Activated CD4-positive, alpha-beta T cell treated with anti-CD3 and anti-CD28 coated beads, Interleukin-2, Interleukin-6, amounts not matched to agents 100 ng/mL and 50 ng/mL, durations not matched to agents 16 hours and 8 hours (primary cell): Measurements from ENCODE around the gene TPR.

Source experiments
- DNase-seq: peaks from one replicate; pipeline ENCODE4 v3.0.0-alpha.2; 2020

Gene TPR

GRCh38 chr1:186326009-186326408 lies 49.0 kb downstream of the TPR start:
- no peak for DNase-seq

GRCh38 chr1:186325239-186325638 lies 49.8 kb downstream of the TPR start:
- DNase-seq: no peak

- DNase-seq: no peak
Observed at GRCh38 chr1:186323865-186324264, 51.2 kb downstream of the TPR start.

GRCh38 chr1:186315570-186315969 lies 59.5 kb downstream of the TPR start:
- no peak for DNase-seq

- DNase-seq: no peak
Observed at GRCh38 chr1:186311375-186312051, 63.5 kb downstream of the TPR start.

- DNase-seq: no peak
Observed at GRCh38 chr1:186310307-186310706, 64.7 kb downstream of the TPR start.

- peak; percentile 18 for DNase-seq
Observed at GRCh38 chr1:186308264-186309060, 66.6 kb downstream of the TPR start.

GRCh38 chr1:186307445-186307844 lies 67.6 kb downstream of the TPR start:
- no peak for DNase-seq

GRCh38 chr1:186306533-186306932 lies 68.5 kb downstream of the TPR start:
- no peak for DNase-seq

- peak; percentile 53 for DNase-seq
Observed at GRCh38 chr1:186304982-186305949, 69.8 kb downstream of the TPR start.

- DNase-seq: no peak
Observed at GRCh38 chr1:186303911-186304310, 71.1 kb downstream of the TPR start.

GRCh38 chr1:186302381-186302920 lies 72.6 kb downstream of the TPR start:
- DNase-seq: no peak

- DNase-seq: peak; percentile 31
Observed at GRCh38 chr1:186301448-186301847, 73.6 kb downstream of the TPR start.

GRCh38 chr1:186300056-186300455 lies 75.0 kb downstream of the TPR start:
- no peak for DNase-seq

GRCh38 chr1:186299570-186299969 lies 75.5 kb downstream of the TPR start:
- no peak for DNase-seq

- DNase-seq: no peak
Observed at GRCh38 chr1:186298851-186299250, 76.2 kb downstream of the TPR start.

GRCh38 chr1:186297439-186298045 lies 77.5 kb downstream of the TPR start:
- DNase-seq: no peak

- DNase-seq: no peak
Observed at GRCh38 chr1:186295980-186296379, 79.1 kb downstream of the TPR start, which contains the start of gene PRG4. Gene PRG4, plus strand, starts transcription at chr1:186296279.

GRCh38 chr1:186292875-186293274 lies 82.2 kb downstream of the TPR start:
- no peak for DNase-seq

GRCh38 chr1:186291271-186291670 lies 83.8 kb downstream of the TPR start:
- no peak for DNase-seq

GRCh38 chr1:186289943-186290545 lies 85.0 kb downstream of the TPR start:
- DNase-seq: peak; percentile 54
